ENCODE measurements around the gene FABP3. TPM values are rescaled to one million over a fixed set of nuclear protein-coding genes. Genes with fewer than 3 reads are reported as not detected.

FABP3 gene
- total and polyA plus RNA-seq, 2 donors (not counting 3 experiments of a cell fraction or from before 2014, with no cell fraction given) = 0.84 to 2.6 TPM

DNA sequence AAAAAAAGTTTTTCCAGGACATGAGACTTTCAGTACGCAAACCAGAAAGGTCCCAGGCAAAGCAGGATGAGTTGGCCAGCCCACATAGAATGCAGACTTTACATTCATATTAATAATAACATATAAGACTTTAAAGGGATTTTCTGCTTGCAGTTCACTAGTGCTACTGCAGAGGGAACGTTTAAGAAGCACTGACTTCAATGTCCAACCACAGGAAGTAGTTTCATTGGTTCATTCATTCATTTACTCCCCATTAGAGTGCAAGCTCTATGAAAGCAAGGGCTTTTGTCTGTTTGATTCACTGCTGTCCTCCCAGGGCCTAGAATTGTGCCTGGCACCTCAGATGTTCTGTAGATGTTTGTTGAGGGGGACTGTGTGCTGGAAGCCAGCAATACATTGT is 28.4 kb upstream of the FABP3 start:
- Histone ChIP-seq H3K4me1 (ENCODE audit: control insufficient read depth, extremely low read depth, insufficient read depth, low read length) (no peaks in the 10 kb centered on the region), H3K27me3 (ENCODE audit: control insufficient read depth in 2 of 2, insufficient read depth in 2 of 2, low read length in 2 of 2) (no peaks in the 10 kb centered on the region), H3K27ac (ENCODE audit: insufficient read depth, low read depth, low read length) (no peak overlapping the region), H3K9me3 (replicated peaks; ENCODE audit: control insufficient read depth, insufficient read depth, low read length) (no peaks in the 10 kb centered on the region), H3K4me3 (replicated peaks in 1 of 3; ENCODE audit: insufficient read depth in 1 of 3, low read depth in 1 of 3, low read length in 3 of 3) (no peak overlapping the region), H3K36me3 (ENCODE audit: control insufficient read depth in 2 of 2, extremely low read depth in 1 of 2, insufficient read depth in 2 of 2, low read length in 2 of 2) (no peaks in the 10 kb centered on the region), H4K20me1 (replicated peaks; ENCODE audit: control insufficient read depth, extremely low read depth, insufficient read depth, low read length) (no peaks in the 10 kb centered on the region), H3K79me2 (ENCODE audit: control insufficient read depth, insufficient read depth, low read length) (no peaks in the 10 kb centered on the region), H3K4me2 (ENCODE audit: insufficient read depth, low read length) (no peak overlapping the region), H3K9me1 (replicated peaks; ENCODE audit: control insufficient read depth, extremely low read depth, insufficient read depth, low read length) (no peaks in the 10 kb centered on the region), H2AFZ (ENCODE audit: low read depth, low read length) (no peak overlapping the region), H3K9ac (replicated peaks; ENCODE audit: extremely low read depth, insufficient read depth, low read length) (no peak overlapping the region)
- no peak for DNase-seq (ENCODE audit: low read depth, low spot score)
- dilution Hi-C loops (cut with MboI; ENCODE audit: extremely low pct_ligation_motif_present, low sequenced_read_pairs) (no loop called here), intact Hi-C loops (cut with micrococcal nuclease) (no loop called here)
- BruUV-seq (replicated peaks) = no TSS peak
- CTCF ChIA-PET = interaction anchor here (13.9 kb wide), 1 partner anchor 18 kb away, joined by 236 read pairs; the partner anchor contains the start of gene SERINC2
- TF ChIP-seq, protein P1, sequence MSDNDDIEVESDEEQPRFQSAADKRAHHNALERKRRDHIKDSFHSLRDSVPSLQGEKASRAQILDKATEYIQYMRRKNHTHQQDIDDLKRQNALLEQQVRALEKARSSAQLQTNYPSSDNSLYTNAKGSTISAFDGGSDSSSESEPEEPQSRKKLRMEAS (IDR thresholded peaks at IDR 0.05; ENCODE audit: insufficient read depth, insufficient read length) = no peak
- TF ChIP-seq POLR2A (IDR thresholded peaks at IDR 0.05; ENCODE audit: low read depth, low read length) (no peak), FOS (IDR thresholded peaks at IDR 0.05; ENCODE audit: borderline replicate concordance, insufficient read depth, low read length) (no peak), CTCF (IDR thresholded peaks at IDR 0.05; ENCODE audit: extremely low read depth in 1 of 2, insufficient read depth in 1 of 2, low read depth in 1 of 2, low read length in 2 of 2) (no peak), EZH2 (IDR thresholded peaks at IDR 0.05; ENCODE audit: borderline replicate concordance, low read depth, low read length, severe bottlenecking) (no peak), JUN (IDR thresholded peaks at IDR 0.05; ENCODE audit: borderline replicate concordance, insufficient read depth, insufficient read length, low read depth) (no peak), POLR2AphosphoS5 (IDR thresholded peaks at IDR 0.05; ENCODE audit: insufficient read depth, low read depth, low read length) (no peak), MYC (IDR thresholded peaks at IDR 0.05; ENCODE audit: low read depth, low read length) (no peak), GATA2 (IDR thresholded peaks at IDR 0.05; ENCODE audit: insufficient read depth, insufficient read length, low read depth, low read length) (no peak)
- FAIRE-seq = no peak
- POLR2A ChIA-PET = no interaction called here
